Measurements from ENCODE around the gene NEDD9.

The NEDD9 gene

GRCh38 chr6:11139051-11139960 is 93.2 kb downstream of the NEDD9 start:
- DNase-seq = no peak

GRCh38 chr6:11136809-11137208 is 95.7 kb downstream of the NEDD9 start:
- no peak for DNase-seq

Data from stimulated activated CD4-positive, alpha-beta T cell treated with anti-CD3 and anti-CD28 coated beads, Interleukin-4, amount 100 ng/mL, for 24 hours (primary cell).